ENCODE measurements around the gene ARID5B.

Gene ARID5B

GRCh38 chr10:61936770-61937169 is 35.3 kb downstream of the ARID5B start:
- TF ChIP-seq CTCF (IDR thresholded peaks at IDR 0.05; ENCODE audit: low read depth, low read length) = no peak
- H3K4me3 ChIP-seq (replicated peaks in 1 of 2; ENCODE audit: low read depth in 2 of 2, low read length in 2 of 2) = no peak overlapping the region
- DNase-seq (ENCODE audit: low read depth in 2 of 2) = no peak

- H3K4me3 ChIP-seq (replicated peaks in 1 of 2; ENCODE audit: low read depth in 2 of 2, low read length in 2 of 2) = no peak overlapping the region
- DNase-seq (ENCODE audit: low read depth in 2 of 2) = peak; percentile 51 to 78
- no peak for TF ChIP-seq CTCF (IDR thresholded peaks at IDR 0.05; ENCODE audit: low read depth, low read length)
Observed at GRCh38 chr10:61937631-61938351, 36.3 kb downstream of the ARID5B start.

- H3K4me3 ChIP-seq (replicated peaks in 1 of 2; ENCODE audit: low read depth in 2 of 2, low read length in 2 of 2) = no peak overlapping the region
- no peak for DNase-seq (ENCODE audit: low read depth in 2 of 2)
- TF ChIP-seq CTCF (IDR thresholded peaks at IDR 0.05; ENCODE audit: low read depth, low read length) = no peak
Observed at GRCh38 chr10:61939902-61940301, 38.4 kb downstream of the ARID5B start.

- TF ChIP-seq CTCF (IDR thresholded peaks at IDR 0.05; ENCODE audit: low read depth, low read length) = no peak
- no peak overlapping the region for H3K4me3 ChIP-seq (replicated peaks in 1 of 2; ENCODE audit: low read depth in 2 of 2, low read length in 2 of 2)
- no peak for DNase-seq (ENCODE audit: low read depth in 2 of 2)
Observed at GRCh38 chr10:61941202-61941681, 39.7 kb downstream of the ARID5B start.

- TF ChIP-seq CTCF (IDR thresholded peaks at IDR 0.05; ENCODE audit: low read depth, low read length) = no peak
- DNase-seq (ENCODE audit: low read depth in 2 of 2) = peak; percentile 78 to 81
- H3K4me3 ChIP-seq (replicated peaks in 1 of 2; ENCODE audit: low read depth in 2 of 2, low read length in 2 of 2) = peak overlapping the region in 1 of 2 donors; percentile 19
Observed at GRCh38 chr10:61942604-61943461, 41.3 kb downstream of the ARID5B start.

GRCh38 chr10:61943674-61944378 is 42.3 kb downstream of the ARID5B start:
- no peak overlapping the region for H3K4me3 ChIP-seq (replicated peaks in 1 of 2; ENCODE audit: low read depth in 2 of 2, low read length in 2 of 2)
- peak; percentile 23 for TF ChIP-seq CTCF (IDR thresholded peaks at IDR 0.05; ENCODE audit: low read depth, low read length)
- peak; percentile 84 to 90 for DNase-seq (ENCODE audit: low read depth in 2 of 2)
